ENCODE results near the gene NMRAL1.

- peak in 2 of 4 experiments; percentile 5 to 26 for TF ChIP-seq CTCF (IDR thresholded peaks at IDR 0.05)
- TF ChIP-seq POLR2A (IDR thresholded peaks at IDR 0.05), result peak; percentile 58 to 67
These were observed at the start of gene NMRAL1 for GRCh38 chr16:4474192-4474961.

All from uterus (tissue), 2 donors.